ENCODE measurements around the gene VPS13A.

GRCh38 chr9:77177143-77177893, at the start of gene VPS13A:
- TF ChIP-seq CTCF (IDR thresholded peaks at IDR 0.05; ENCODE audit: low read length): peak; percentile 39; the same call in 1 of the 2 replicates
- no peak for TF ChIP-seq EZH2 (IDR thresholded peaks at IDR 0.05; ENCODE audit: borderline replicate concordance, low read length)

Measured in OCI-LY1 (cell line).